Measurements from ENCODE around the gene ASMT. TPM values are rescaled to one million over a fixed set of nuclear protein-coding genes. Genes with fewer than 3 reads are reported as not detected.
"Not testable (repeated sequence)": the region's sequence is repeated elsewhere in the genome, so short reads cannot be mapped to it uniquely, and the experiment has no call there.

ASMT gene
- total RNA-seq = 1 to 10 TPM in 1 of 4 donors, not detected in 3; 1.4 TPM

GRCh38 chrX:1614927-1615326, at the start of gene ASMT:
Gene ASMT (plus strand): TSS chrX:1615059. CDS start chrX:1615200, 141 bp downstream.
- 87 to 90% methylated on average over 3 to 9 of the region's 17 CpGs for WGBS, 2 donors (ENCODE audit: low coverage in 1 of 2)
- TF ChIP-seq POLR2A (IDR thresholded peaks at IDR 0.05) (no peak), POLR2AphosphoS5 (IDR thresholded peaks at IDR 0.05) (no peak), EP300 (IDR thresholded peaks at IDR 0.05) (no peak)
- TF ChIP-seq, protein P1, sequence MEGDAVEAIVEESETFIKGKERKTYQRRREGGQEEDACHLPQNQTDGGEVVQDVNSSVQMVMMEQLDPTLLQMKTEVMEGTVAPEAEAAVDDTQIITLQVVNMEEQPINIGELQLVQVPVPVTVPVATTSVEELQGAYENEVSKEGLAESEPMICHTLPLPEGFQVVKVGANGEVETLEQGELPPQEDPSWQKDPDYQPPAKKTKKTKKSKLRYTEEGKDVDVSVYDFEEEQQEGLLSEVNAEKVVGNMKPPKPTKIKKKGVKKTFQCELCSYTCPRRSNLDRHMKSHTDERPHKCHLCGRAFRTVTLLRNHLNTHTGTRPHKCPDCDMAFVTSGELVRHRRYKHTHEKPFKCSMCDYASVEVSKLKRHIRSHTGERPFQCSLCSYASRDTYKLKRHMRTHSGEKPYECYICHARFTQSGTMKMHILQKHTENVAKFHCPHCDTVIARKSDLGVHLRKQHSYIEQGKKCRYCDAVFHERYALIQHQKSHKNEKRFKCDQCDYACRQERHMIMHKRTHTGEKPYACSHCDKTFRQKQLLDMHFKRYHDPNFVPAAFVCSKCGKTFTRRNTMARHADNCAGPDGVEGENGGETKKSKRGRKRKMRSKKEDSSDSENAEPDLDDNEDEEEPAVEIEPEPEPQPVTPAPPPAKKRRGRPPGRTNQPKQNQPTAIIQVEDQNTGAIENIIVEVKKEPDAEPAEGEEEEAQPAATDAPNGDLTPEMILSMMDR (IDR thresholded peaks at IDR 0.05) = no peak

GRCh38 chrX:1574181-1574580, 40.7 kb upstream of the ASMT start:
- WGBS, 2 donors (ENCODE audit: low coverage in 1 of 2) = 88 to 96% methylated on average over 5 to 12 of the region's 19 CpGs
- not testable (repeated sequence) for ATAC-seq

More at GRCh38 chrX:1614927-1615326, at the start of gene ASMT:
- no peaks in the 10 kb centered on the region for H3K4me1 ChIP-seq
- H3K27me3 ChIP-seq = no peaks in the 10 kb centered on the region
- no peak within 1 kb of the TSS for H3K27ac ChIP-seq
- H3K4me3 ChIP-seq = no peak within 1 kb of the TSS
- ATAC-seq = no peak
- H3K9me3 ChIP-seq = no peaks in the 10 kb centered on the region
- no peaks in the 10 kb centered on the region for H3K36me3 ChIP-seq

DNA sequence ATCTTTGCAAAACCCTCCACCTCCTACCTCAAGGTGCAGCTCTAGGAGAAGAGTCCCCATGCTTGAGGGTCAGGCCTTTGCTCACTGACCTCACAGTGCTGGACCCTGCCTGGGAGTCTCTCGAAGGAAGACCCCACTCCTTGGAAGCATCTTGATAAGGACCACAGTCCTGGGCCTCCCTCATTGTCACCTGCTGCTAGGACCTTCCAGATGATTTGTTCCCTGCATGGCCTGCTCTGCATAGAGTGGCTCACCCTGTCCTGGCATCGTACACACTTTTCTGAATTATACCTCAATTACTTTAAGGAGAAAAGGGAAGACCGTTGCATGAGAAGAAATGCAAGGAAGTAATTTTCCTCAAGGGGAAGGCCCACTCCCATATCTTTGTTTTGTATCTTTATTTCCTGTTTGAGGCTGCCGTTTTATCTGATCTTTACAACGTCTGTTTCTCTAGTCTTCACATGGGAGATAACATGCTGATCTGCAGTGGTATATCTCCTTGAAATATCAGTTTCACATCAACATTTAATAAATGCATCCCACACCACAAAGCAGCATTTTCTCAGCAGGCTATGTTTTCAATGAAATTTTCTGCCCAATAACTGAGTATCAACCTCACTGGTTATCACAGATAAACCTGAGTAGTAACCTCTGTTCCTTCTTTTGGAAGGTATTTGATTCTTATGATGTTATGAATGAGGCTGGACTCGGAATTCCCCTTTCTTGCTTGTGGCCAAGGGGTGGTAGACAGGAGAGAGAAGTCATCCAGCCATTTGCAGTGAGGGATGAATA, 38.5 kb upstream of the ASMT start:
- no peaks in the 10 kb centered on the region for H3K9me3 ChIP-seq
- TF ChIP-seq POLR2AphosphoS5 (IDR thresholded peaks at IDR 0.05) = no peak
- no peak for TF ChIP-seq POLR2A (IDR thresholded peaks at IDR 0.05)
- TF ChIP-seq, protein P1 (IDR thresholded peaks at IDR 0.05) = no peak
- no peak for TF ChIP-seq EP300 (IDR thresholded peaks at IDR 0.05)
- no peak for ATAC-seq
- 44 to 73% methylated on average over 5 to 6 of the region's 6 CpGs for WGBS, 2 donors (ENCODE audit: low coverage in 1 of 2)
- no peaks in the 10 kb centered on the region for H3K36me3 ChIP-seq
- H3K4me1 ChIP-seq = no peaks in the 10 kb centered on the region
- no peak overlapping the region for H3K4me3 ChIP-seq
- H3K27me3 ChIP-seq = peaks cover 11% of the 10 kb centered on the region
- no peak overlapping the region for H3K27ac ChIP-seq

More at GRCh38 chrX:1574181-1574580, 40.7 kb upstream of the ASMT start:
- H3K9me3 ChIP-seq, H3K36me3 ChIP-seq, H3K4me3 ChIP-seq, H3K27ac ChIP-seq, H3K4me1 ChIP-seq: not testable (repeated sequence)
- H3K27me3 ChIP-seq = peaks cover 26% of the 10 kb centered on the region

DNA sequence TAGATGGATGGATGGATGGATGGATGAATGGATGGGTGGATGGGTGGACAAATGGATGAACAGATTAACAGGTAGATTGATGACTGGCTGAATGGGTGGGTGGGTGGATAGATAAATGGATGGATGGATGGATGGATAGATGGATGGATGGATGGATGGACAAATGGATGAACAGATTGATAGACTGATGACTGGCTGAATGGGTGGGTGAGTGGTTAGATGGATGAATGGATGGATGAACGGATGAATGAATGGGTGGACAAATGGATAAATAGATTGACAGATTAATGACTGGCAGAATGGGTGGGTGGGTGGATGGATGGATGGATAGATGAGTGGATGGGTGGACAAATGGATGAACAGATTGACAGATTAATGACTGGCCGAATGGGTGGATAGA, 37.0 kb upstream of the ASMT start:
- Histone ChIP-seq H3K9me3 (no peaks in the 10 kb centered on the region), H3K4me1 (no peaks in the 10 kb centered on the region), H3K4me3 (no peak overlapping the region), H3K36me3 (no peaks in the 10 kb centered on the region), H3K27me3 (no peaks in the 10 kb centered on the region), H3K27ac (no peak overlapping the region)
- TF ChIP-seq POLR2A (IDR thresholded peaks at IDR 0.05) (no peak), POLR2AphosphoS5 (IDR thresholded peaks at IDR 0.05) (no peak), EP300 (IDR thresholded peaks at IDR 0.05) (no peak)
- TF ChIP-seq, protein P1 (IDR thresholded peaks at IDR 0.05) = no peak
- ATAC-seq = no peak
- 29 to 52% methylated on average over 2 of the region's 2 CpGs for WGBS, 2 donors (ENCODE audit: low coverage in 1 of 2)

GRCh38 chrX:1578511-1579173, 36.2 kb upstream of the ASMT start:
- H3K27ac ChIP-seq = no peak overlapping the region
- ATAC-seq = no peak
- H3K36me3 ChIP-seq = no peaks in the 10 kb centered on the region
- no peak overlapping the region for H3K4me3 ChIP-seq
- TF ChIP-seq EP300 (IDR thresholded peaks at IDR 0.05) = no peak
- TF ChIP-seq, protein P1 (IDR thresholded peaks at IDR 0.05) = no peak
- no peaks in the 10 kb centered on the region for H3K4me1 ChIP-seq
- no peaks in the 10 kb centered on the region for H3K9me3 ChIP-seq
- WGBS, 2 donors (ENCODE audit: low coverage in 1 of 2) = 49% methylated on average over 4 of the region's 6 CpGs; no CpG with 5 or more reads in 1 of the 2 donors
- no peaks in the 10 kb centered on the region for H3K27me3 ChIP-seq
